ENCODE results near the gene ISCA2.

GRCh38 chr14:74480046-74480445, 13.5 kb upstream of the ISCA2 start:
- TF ChIP-seq CTCF (IDR thresholded peaks at IDR 0.05) (no peak), POLR2A (IDR thresholded peaks at IDR 0.05) (no peak)

Data from thyroid gland (tissue), 4 donors.